Lung (tissue), 12 donors: ENCODE measurements around the gene CYB561A3. TPM values are rescaled to one million over a fixed set of nuclear protein-coding genes. Genes with fewer than 3 reads are reported as not detected.

ENCODE experiments used
- ATAC-seq: fragments of 200-7000 bp; cut with Tn5 transposase; one replicate; pipeline ENCODE4 v1.9.1; 2020; ENCODE audit warnings: moderate number of reproducible peaks; ENCODE audit not compliant: insufficient read depth, low FRiP score
- DNase-seq, 3 donors: peaks; one replicate each; pipeline ENCODE4 v3.0.0-alpha.2; 2013 to 2017
- H3K27ac ChIP-seq, 2 donors: one replicate each; pipeline ENCODE4 v1.5.1; 2013; ENCODE audit warnings: mild to moderate bottlenecking in 2 of 2, moderate library complexity in 2 of 2, control low read depth in 1 of 2, inconsistent platforms in 1 of 2, low read depth in 1 of 2, low read length in 1 of 2
- H3K27me3 ChIP-seq, 3 donors: one replicate each; pipeline ENCODE4 v1.5.1; 2013; ENCODE audit warnings: low read length in 2 of 3; ENCODE audit not compliant: control insufficient read depth in 3 of 3, insufficient read depth in 3 of 3
- H3K36me3 ChIP-seq, 4 donors: one replicate each; pipeline ENCODE4 v1.5.1; 2013; ENCODE audit warnings: low read length in 4 of 4, mild to moderate bottlenecking in 1 of 4, moderate library complexity in 1 of 4; ENCODE audit not compliant: control insufficient read depth in 4 of 4, insufficient read depth in 4 of 4
- H3K4me1 ChIP-seq, 5 donors: one replicate each; pipeline ENCODE4 v1.5.1; 2013; ENCODE audit warnings: low read length in 5 of 5, mild to moderate bottlenecking in 2 of 5, moderate library complexity in 1 of 5; ENCODE audit not compliant: control insufficient read depth in 5 of 5, insufficient read depth in 5 of 5
- H3K4me3 ChIP-seq: one replicate; pipeline ENCODE4 v1.5.1; 2013; ENCODE audit warnings: mild to moderate bottlenecking, control low read depth, moderate library complexity
- H3K9ac ChIP-seq, 2 donors: one replicate each; pipeline ENCODE4 v1.5.1; 2013; ENCODE audit warnings: low read length in 2 of 2, control low read depth in 1 of 2; ENCODE audit not compliant: insufficient read depth in 1 of 2
- H3K9me3 ChIP-seq, 4 donors: one replicate each; pipeline ENCODE4 v1.5.1; 2013; ENCODE audit warnings: low read length in 3 of 4, mild to moderate bottlenecking in 1 of 4, moderate library complexity in 1 of 4; ENCODE audit not compliant: control insufficient read depth in 4 of 4, insufficient read depth in 3 of 4
- whole genome bisulfite sequencing, 2 donors: extraction: QIAGEN DNeasy Blood & Tissue Kit; methylation state at CpG; one replicate each; pipeline ENCODE4 v1.1.7; 2013; 5-methylcytosine and 5-hydroxymethylcytosine counted together
- polyA plus RNA-seq, 2 donors: library from polyadenylated mRNA; stranded (reverse); fragments of 200-250 nt; gene quantifications; one replicate each; pipeline ENCODE4 v1.2.1, GENCODE V29; 2013
- total RNA-seq, 2 donors: library from RNA; depleted of rRNA in 1 of 2; stranded (reverse); fragments of >200 nt in 1 of 2; gene quantifications; one replicate each; pipeline ENCODE4 v1.2.1, GENCODE V29; 2014 to 2021
- TF ChIP-seq, protein P1 (sequence below): IDR thresholded peaks from 2 replicates; pipeline ENCODE4 v1.5.1; 2012; ENCODE audit warnings: mild to moderate bottlenecking; ENCODE audit errors: control extremely low read depth, extremely low read depth
- donor health status: control.
- donor health status: control.
- donor health status: Bipolar disorder and iron deficiency.
- donor health status: healthy.
- donor health status: DM: yes; HTN: yes; CAD: no.

The CYB561A3 gene
- total and polyA plus RNA-seq, 4 donors = 20.8 to 51.3 (median 36.4) TPM

DNA sequence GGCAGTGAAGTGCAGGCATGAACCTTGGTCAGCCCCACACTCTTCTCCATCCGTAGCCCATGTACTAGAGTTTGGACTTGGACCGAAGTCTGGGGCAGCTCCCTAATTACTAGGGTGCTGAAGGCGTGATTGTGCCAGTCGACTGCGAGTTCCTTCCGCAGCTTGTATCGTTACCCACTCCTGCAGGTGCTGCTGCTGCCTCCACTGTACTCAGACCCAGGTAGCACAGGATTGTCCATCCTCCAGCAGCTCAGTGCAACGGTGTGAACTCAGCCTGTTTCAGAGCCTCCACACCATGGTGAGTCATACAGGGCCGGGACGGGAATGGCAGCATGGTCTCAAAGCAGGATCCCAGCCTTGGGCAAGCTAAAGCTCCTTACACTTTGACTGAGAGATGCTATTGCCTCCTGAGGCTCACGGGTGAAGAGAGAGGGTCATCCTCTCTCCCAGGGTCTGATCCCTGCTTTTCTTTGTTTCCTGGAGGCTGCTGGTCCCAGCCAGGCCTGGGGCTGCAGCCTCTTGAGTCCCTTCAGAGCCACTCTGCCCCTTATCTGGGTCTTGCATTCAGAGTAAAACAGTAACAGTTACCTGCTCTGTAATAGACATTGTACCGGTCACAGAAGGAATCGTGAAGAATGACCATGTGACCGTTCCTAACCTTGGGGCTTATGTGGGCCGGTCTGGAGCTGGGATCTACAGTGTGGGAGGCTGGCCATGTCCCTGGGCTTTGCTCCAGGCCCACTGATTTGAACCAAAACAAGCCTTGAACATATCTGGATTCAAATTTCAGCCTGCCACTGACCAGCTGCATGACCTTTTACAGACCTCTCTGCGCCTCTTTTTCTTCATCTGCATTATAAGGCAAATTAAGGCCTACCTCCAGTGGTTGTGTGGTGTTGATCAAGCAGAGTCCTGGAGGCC, 27.0 kb downstream of the CYB561A3 start:
- ATAC-seq = no peak
- no peak for DNase-seq

DNA sequence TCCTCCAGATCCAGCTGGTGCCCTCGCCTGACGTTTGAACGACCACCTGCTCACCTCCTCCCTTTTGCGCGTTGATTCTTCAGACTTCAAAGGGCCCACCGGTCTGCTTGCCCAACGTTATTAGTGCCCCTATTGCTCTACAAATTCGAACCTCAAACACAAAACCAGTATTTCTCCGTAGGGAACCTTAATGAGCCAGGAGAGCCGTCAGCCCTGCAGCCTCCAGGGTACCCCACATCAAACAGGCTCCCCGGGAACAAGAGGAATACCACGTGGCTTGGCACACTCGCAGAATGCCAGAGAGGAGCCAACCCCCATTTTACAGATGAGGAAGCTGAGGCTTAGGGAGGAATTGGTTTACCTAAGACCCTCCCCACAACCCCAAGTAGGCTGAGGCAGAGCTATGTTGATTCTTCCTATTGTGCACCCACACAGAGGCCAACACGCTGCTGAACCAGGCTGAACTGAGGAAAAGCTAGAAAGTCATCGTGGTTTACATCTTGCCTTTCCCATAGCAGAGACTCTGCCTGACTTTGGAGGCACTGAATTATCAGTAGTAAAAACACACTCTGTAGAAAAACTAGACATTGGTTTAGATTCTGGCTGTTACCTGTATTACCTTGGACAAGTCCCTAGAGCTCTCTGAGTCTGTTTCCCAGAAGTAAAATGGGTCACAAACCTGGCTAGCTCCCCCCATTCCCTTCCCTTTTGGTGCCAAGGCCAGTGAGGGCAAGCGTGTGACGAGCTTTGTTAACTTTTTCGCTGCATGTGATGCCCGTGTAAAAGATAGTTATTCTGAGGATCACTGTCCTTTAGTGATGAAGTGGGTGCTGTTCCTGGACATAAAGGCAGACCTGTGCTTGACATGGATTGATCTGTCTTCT, 27.9 kb downstream of the CYB561A3 start:
- TF ChIP-seq, protein P1, sequence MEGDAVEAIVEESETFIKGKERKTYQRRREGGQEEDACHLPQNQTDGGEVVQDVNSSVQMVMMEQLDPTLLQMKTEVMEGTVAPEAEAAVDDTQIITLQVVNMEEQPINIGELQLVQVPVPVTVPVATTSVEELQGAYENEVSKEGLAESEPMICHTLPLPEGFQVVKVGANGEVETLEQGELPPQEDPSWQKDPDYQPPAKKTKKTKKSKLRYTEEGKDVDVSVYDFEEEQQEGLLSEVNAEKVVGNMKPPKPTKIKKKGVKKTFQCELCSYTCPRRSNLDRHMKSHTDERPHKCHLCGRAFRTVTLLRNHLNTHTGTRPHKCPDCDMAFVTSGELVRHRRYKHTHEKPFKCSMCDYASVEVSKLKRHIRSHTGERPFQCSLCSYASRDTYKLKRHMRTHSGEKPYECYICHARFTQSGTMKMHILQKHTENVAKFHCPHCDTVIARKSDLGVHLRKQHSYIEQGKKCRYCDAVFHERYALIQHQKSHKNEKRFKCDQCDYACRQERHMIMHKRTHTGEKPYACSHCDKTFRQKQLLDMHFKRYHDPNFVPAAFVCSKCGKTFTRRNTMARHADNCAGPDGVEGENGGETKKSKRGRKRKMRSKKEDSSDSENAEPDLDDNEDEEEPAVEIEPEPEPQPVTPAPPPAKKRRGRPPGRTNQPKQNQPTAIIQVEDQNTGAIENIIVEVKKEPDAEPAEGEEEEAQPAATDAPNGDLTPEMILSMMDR = no peak
- no peaks in the 10 kb centered on the region for H3K27me3 ChIP-seq
- H3K4me3 ChIP-seq = peak overlapping the region; percentile 82
- WGBS, 2 donors = 27 to 29% methylated on average over 19 of the region's 19 CpGs
- ATAC-seq (no peak), DNase-seq (no peak)
- H3K27ac ChIP-seq = peak overlapping the region; percentile 92 to 96
- peaks cover 4 to 7% (median 5%) of the 10 kb centered on the region in 4 donors for H3K36me3 ChIP-seq
- no peaks in the 10 kb centered on the region for H3K9me3 ChIP-seq
- peak overlapping the region; percentile 72 to 99 for H3K9ac ChIP-seq
- H3K4me1 ChIP-seq = peaks cover 7 to 30% (median 10%) of the 10 kb centered on the region in 5 donors

More for the DNA sequence above, 27.0 kb downstream of the CYB561A3 start:
- H3K4me3 ChIP-seq = no peak overlapping the region
- peak overlapping the region in 1 of 2 donors; percentile 99 for H3K9ac ChIP-seq
- peaks cover 0 to 7% (median 2%) of the 10 kb centered on the region in 4 donors for H3K36me3 ChIP-seq
- H3K4me1 ChIP-seq = peaks cover 7 to 30% (median 10%) of the 10 kb centered on the region in 5 donors
- 89 to 91% methylated on average over 16 of the region's 16 CpGs for WGBS, 2 donors
- no peaks in the 10 kb centered on the region for H3K27me3 ChIP-seq
- TF ChIP-seq, protein P1 = no peak
- H3K27ac ChIP-seq = no peak overlapping the region
- H3K9me3 ChIP-seq = no peaks in the 10 kb centered on the region

DNA sequence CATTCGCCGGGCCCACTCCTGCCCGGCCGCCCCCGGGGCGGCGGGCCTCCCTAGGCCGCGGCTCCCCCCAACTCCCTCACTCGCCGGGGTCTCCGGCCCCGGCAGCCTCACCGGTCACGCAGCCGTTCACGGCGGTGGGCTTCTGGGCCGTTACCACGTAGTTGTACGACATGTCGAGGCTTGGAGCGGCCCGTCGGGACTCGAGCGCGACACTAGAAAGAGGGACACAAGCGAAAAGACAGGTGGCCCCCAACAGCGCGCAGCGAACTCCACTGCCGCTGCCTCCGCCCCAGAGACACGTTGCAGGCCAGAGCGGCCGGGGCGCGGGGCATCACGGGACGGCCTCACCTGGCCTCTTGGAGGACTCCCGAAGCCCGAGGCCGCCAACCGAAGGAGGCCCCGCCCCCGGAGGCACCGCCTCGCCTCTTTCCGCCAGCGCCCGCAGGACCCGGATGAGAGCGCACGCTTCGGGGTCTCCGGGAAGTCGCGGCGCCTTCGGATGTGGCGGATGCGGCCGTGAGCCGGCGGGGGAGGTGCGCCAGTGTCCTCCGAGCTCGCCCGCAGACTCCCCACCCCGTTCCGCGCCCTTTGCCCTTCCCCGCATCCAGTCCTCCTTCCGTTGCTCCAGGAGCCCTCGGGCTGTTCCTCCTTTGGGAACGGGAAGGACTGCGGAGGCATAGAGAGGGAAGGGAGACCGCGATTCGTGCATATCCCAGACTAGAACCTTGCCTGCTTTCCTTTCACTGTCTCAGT, 28.7 kb downstream of the CYB561A3 start, which contains the start of the genes DDB1 and TKFC:
TSS of gene DDB1 (minus strand) at position 309 of the 753 bp plus-strand sequence. CDS start at position 172, 137 bp downstream.
TSS of gene TKFC (plus strand) at position 432 of the 753 bp plus-strand sequence. CDS start 1,501 bp downstream, outside the sequence.
- peak within 1 kb of the TSS; percentile 82 for H3K4me3 ChIP-seq
- H3K9me3 ChIP-seq = no peaks in the 10 kb centered on the region
- H3K27me3 ChIP-seq = no peaks in the 10 kb centered on the region
- peak within 1 kb of the TSS; percentile 92 to 96 for H3K27ac ChIP-seq
- TF ChIP-seq, protein P1 = no peak
- peaks cover 7 to 30% (median 10%) of the 10 kb centered on the region in 5 donors for H3K4me1 ChIP-seq
- H3K9ac ChIP-seq = peak within 1 kb of the TSS; percentile 94 to 99
- H3K36me3 ChIP-seq = peaks cover 5 to 10% (median 6%) of the 10 kb centered on the region in 4 donors
- 0 to 1% methylated on average over 68 to 81 of the region's 81 CpGs for WGBS, 2 donors
- ATAC-seq = peak; percentile 95
- DNase-seq = peak; percentile 95 to 97 (median 96)
